Neutrophil (primary cell): Measurements from ENCODE around the gene PRTN3.

Source experiments
- H3K27ac ChIP-seq: fragments of 200-600 bp; sonication (generic); 2 replicates; pipeline ENCODE4 v1.5.1; 2016; ENCODE audit warnings: mild to moderate bottlenecking, moderate library complexity
- H3K27me3 ChIP-seq: fragments of 200-600 bp; sonication (generic); 2 replicates; pipeline ENCODE4 v1.6.0; 2016; ENCODE audit warnings: mild to moderate bottlenecking
- H3K36me3 ChIP-seq: fragments of 200-600 bp; sonication (generic); 2 replicates; pipeline ENCODE4 v1.5.1; 2017
- H3K4me1 ChIP-seq, 2 experiments: fragments of 200-600 bp in 1 of 2; sonication (generic) in 1 of 2; 1 replicate in 1 of 2; 2 replicates in 1 of 2; pipeline versions ENCODE4 v1.5.1 to v1.6.1; 2013 to 2016; ENCODE audit warnings: low read depth in 1 of 2, low read length in 1 of 2, mild to moderate bottlenecking in 1 of 2, moderate library complexity in 1 of 2; ENCODE audit not compliant: control insufficient read depth in 1 of 2, insufficient read depth in 1 of 2
- H3K4me3 ChIP-seq, 2 experiments: fragments of 200-600 bp in 1 of 2; sonication (generic) in 1 of 2; 1 replicate in 1 of 2; 2 replicates in 1 of 2; pipeline ENCODE4 v1.5.1; 2013 to 2016; ENCODE audit warnings: low read depth in 1 of 2, low read length in 1 of 2, mild to moderate bottlenecking in 1 of 2, moderate library complexity in 1 of 2
- H3K9me3 ChIP-seq: fragments of 200-600 bp; sonication (generic); 2 replicates; pipeline ENCODE4 v1.5.1; 2016
- TF ChIP-seq, protein P1 (sequence below): fragments of 200-600 bp; sonication (generic); IDR thresholded peaks from 2 replicates; pipeline ENCODE4 v1.5.1; 2016; ENCODE audit warnings: antibody characterized with exemption

The PRTN3 gene

DNA sequence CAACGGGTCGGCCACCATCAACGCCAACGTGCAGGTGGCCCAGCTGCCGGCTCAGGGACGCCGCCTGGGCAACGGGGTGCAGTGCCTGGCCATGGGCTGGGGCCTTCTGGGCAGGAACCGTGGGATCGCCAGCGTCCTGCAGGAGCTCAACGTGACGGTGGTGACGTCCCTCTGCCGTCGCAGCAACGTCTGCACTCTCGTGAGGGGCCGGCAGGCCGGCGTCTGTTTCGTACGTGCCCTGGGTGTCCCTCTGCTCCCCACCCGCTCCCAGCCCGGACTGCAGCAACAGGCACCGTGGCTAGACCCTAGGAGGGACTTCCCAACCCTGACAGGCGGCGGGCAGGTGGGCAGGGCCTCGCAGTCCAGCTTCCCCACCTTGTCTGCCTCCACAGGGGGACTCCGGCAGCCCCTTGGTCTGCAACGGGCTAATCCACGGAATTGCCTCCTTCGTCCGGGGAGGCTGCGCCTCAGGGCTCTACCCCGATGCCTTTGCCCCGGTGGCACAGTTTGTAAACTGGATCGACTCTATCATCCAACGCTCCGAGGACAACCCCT, 14.8 kb downstream of the PRTN3 start:
- H3K9me3 ChIP-seq: no peaks in the 10 kb centered on the region
- no peak overlapping the region for H3K4me3 ChIP-seq
- H3K27ac ChIP-seq: no peak overlapping the region

DNA sequence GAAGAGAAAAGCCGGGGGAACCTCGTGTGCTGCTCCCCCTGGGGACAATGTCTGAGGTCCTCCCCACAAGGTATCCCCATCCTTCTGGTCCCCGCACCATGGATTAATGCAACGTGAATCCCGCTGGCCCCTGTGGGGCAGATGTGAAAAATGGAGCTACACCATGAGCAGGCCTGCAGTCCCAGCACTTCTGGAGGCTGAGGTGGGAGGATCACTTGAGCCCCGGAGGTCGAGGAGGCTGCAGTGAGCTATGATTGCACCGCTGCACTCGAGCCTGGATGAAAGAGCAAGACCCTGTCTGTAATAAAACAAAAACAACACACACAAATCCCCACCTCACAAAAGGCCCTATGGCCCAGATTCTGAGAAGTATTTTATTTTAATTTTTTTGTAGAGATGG, 17.5 kb downstream of the PRTN3 start:
- H3K4me1 ChIP-seq: peaks cover 51 to 52% of the 10 kb centered on the region in 2 experiments
- peak overlapping the region; percentile 87 for H3K27ac ChIP-seq
- H3K36me3 ChIP-seq: no peaks in the 10 kb centered on the region
- H3K4me3 ChIP-seq: no peak overlapping the region
- no peaks in the 10 kb centered on the region for H3K9me3 ChIP-seq
- TF ChIP-seq, protein P1, sequence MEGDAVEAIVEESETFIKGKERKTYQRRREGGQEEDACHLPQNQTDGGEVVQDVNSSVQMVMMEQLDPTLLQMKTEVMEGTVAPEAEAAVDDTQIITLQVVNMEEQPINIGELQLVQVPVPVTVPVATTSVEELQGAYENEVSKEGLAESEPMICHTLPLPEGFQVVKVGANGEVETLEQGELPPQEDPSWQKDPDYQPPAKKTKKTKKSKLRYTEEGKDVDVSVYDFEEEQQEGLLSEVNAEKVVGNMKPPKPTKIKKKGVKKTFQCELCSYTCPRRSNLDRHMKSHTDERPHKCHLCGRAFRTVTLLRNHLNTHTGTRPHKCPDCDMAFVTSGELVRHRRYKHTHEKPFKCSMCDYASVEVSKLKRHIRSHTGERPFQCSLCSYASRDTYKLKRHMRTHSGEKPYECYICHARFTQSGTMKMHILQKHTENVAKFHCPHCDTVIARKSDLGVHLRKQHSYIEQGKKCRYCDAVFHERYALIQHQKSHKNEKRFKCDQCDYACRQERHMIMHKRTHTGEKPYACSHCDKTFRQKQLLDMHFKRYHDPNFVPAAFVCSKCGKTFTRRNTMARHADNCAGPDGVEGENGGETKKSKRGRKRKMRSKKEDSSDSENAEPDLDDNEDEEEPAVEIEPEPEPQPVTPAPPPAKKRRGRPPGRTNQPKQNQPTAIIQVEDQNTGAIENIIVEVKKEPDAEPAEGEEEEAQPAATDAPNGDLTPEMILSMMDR: no peak
- peaks cover 48% of the 10 kb centered on the region for H3K27me3 ChIP-seq

More for the DNA sequence above, 14.8 kb downstream of the PRTN3 start:
- H3K27me3 ChIP-seq: peaks cover 52% of the 10 kb centered on the region
- TF ChIP-seq, protein P1: no peak
- peaks cover 51 to 60% of the 10 kb centered on the region in 2 experiments for H3K4me1 ChIP-seq
- no peaks in the 10 kb centered on the region for H3K36me3 ChIP-seq

DNA sequence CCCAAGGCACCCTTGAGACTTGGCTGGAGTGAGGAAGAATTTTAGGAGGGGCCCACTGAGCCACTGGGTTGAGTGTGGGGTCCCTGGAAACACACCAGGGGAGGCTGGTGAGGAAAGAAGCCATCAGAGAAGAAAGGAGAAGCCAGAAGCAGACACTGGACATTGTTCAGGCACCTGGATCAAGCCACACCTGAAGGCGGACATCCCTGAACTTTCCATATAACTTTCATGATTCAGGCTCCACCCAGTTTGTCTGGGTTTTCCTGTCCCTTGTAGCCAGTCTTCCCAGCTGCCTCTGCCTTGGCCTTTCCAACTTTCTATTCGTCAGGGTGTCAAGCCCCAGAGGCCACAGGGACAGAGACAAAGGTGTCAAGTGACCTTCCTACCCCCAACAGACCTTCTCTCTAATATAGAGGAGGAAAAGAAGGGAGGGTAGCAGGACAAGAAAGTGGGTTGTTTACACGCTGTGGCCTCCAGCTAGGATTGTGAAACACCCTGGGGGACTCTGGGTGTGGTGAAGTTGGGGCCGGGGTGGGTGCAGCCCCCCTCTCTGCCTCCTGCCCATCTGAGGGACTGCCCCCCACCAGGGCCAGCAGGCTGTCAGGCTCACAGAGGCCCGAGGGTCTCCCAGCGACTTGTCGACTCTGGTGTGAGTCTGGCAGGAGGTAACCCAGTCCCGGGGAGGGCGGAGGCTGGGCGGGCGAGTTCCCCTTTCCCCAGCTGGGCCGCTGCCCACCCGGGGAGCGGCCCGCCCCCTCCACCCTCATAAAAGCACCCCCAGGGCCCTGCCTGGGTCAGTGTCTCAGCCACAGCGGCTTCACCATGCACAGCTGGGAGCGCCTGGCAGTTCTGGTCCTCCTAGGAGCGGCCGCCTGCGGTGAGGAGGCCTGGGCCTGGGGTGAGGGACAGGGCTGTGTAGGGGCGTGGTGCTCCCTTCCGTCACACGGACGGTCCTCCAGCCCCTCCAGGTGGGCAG, 18.4 kb downstream of the PRTN3 start, which contains the start of gene CFD:
CFD (plus strand) TSS at position 797 of the 976 bp plus-strand sequence; CDS start at position 823, 26 bp downstream.
- TF ChIP-seq, protein P1: no peak
- H3K4me3 ChIP-seq: peak within 1 kb of the TSS; percentile 62 to 64
- peak within 1 kb of the TSS; percentile 87 for H3K27ac ChIP-seq
- H3K4me1 ChIP-seq: peaks cover 58% of the 10 kb centered on the region in 2 experiments
- H3K27me3 ChIP-seq: peaks cover 41% of the 10 kb centered on the region
- no peaks in the 10 kb centered on the region for H3K36me3 ChIP-seq
- no peaks in the 10 kb centered on the region for H3K9me3 ChIP-seq

DNA sequence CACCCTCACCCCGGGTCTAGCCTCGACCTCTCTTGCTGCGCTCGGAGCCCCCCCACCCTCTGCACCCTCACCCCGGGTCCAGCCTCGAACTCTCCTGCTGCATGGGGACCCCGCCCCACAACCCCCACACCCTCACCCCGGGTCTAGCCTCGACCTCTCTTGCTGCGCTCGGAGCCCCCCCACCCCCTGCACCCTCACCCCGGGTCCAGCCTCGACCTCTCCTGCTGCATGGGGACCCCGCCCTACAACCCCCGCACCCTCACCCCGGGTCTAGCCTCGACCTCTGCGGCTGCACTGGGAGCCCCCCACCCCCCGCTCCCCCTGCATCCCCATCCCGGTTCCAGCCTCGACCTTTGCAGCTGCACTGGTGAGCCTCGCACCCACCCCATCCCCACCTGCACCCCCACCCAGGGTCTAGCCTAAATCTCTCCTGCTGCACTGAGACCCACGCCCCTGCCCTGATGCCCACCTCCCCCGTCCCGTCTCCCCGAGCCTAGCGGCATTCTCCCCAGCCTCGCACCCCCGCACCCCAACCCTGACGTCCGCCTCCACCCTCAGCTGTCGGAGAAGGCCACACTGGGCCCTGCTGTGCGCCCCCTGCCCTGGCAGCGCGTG, 20.4 kb downstream of the PRTN3 start:
- peaks cover 59 to 60% of the 10 kb centered on the region in 2 experiments for H3K4me1 ChIP-seq
- TF ChIP-seq, protein P1: no peak
- H3K36me3 ChIP-seq: no peaks in the 10 kb centered on the region
- H3K27ac ChIP-seq: peak overlapping the region; percentile 39
- peaks cover 38% of the 10 kb centered on the region for H3K27me3 ChIP-seq
- H3K4me3 ChIP-seq: peak overlapping the region; percentile 62 to 64
- H3K9me3 ChIP-seq: no peaks in the 10 kb centered on the region

DNA sequence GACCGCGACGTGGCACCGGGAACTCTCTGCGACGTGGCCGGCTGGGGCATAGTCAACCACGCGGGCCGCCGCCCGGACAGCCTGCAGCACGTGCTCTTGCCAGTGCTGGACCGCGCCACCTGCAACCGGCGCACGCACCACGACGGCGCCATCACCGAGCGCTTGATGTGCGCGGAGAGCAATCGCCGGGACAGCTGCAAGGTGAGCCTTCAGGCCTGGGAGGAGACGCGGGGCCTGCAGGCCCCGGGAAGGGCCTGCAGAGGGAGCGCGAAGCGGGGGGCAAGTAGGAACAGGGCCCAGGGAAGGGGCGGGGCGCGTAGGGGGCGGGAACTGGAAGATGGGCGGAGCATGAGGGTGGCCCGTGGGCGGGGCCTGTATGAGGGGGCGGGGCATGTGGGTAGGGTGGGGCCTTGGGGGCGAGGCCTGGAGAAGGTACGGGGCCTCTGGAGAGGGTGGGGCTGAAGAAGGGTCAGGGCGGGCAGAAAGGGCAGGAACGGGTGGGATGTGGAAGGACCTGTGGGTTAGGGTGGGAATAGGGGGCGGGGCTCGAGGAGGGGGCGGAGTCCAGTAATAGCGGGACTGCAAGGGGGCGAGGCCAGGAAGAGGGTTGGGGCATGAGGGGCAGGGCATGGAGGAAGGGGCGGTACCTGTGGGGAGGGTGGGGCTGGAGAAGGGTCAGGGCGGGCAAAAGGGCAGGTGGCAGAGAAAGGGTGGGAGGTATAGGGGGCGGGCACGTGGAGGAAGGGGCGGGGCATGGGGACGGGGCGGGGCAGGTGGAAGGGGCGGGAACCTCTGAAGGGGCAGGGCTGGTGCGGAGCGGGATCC, 21.2 kb downstream of the PRTN3 start:
- TF ChIP-seq, protein P1: peak; percentile 27
- peaks cover 58 to 60% of the 10 kb centered on the region in 2 experiments for H3K4me1 ChIP-seq
- no peaks in the 10 kb centered on the region for H3K9me3 ChIP-seq
- H3K27me3 ChIP-seq: peaks cover 38% of the 10 kb centered on the region
- H3K4me3 ChIP-seq: peak overlapping the region; percentile 17 to 56
- H3K27ac ChIP-seq: peak overlapping the region; percentile 88
- H3K36me3 ChIP-seq: peaks cover 2% of the 10 kb centered on the region
